Right renal pelvis (tissue), 4 donors: Measurements from ENCODE around the gene ZNF584. TPM values are rescaled to one million over a fixed set of nuclear protein-coding genes. Genes with fewer than 3 reads are reported as not detected.

Experiments used
- DNase-seq, 4 donors: peaks; one replicate each; pipeline ENCODE4 v3.0.0-alpha.2; 2013; ENCODE audit warnings: low read depth in 4 of 4, low spot score in 3 of 4, missing footprints in 1 of 4
- polyA plus RNA-seq, 4 donors: library from polyadenylated mRNA; unstranded; fragments of 120-200 nt; gene quantifications; one replicate each; pipeline ENCODE4 v1.2.1, GENCODE V29; 2013; ENCODE audit not compliant: insufficient read length in 4 of 4

ZNF584 gene
- polyA plus RNA-seq, 4 donors = 12.3 to 14.6 (median 13.6) TPM

DNA sequence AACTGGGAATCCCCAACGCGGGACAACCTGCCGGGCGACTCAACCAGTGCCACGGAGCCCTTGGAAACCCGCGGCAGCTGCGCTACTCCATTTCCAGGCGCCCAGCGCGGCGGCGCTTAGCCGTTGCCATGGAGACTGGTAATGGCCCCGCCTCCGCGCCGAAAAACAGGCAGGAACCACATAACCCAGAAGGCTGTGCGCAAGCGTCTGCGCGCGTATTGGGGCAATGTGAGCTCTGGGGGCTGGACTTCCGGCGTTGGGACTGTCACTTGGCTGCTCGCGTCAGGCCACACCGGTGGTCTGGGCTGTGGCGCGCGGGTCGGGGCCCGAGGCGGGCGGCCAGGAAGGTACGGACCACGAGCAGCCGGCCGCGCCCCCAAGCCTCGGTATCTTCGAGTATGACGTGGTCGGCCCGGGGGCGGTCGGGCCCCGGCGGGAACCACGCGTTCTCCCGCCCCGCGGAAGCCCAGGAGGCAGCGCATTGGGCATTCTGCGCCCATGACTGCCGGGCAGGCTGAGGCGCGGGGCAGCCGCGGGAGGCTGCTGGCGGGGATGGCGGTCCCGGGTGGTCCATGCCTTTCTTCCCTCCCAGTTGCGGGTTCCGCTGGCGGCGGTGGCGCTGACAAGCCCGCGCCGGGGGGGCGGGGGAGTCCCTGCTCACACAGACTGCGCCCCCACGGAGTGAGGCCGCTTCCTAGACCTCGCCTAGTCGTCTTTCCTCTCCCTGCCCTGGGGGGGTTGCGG lies 43.1 kb downstream of the ZNF584 start, which contains the start of gene ZNF324B:
ZNF324B (plus strand) TSS at position 265 of the 744 bp plus-strand sequence. CDS start 2,080 bp downstream, outside the sequence.
- DNase-seq = peak; percentile 90 to 95 (median 94)

GRCh38 chr19:58453743-58454142 lies 45.3 kb downstream of the ZNF584 start:
- DNase-seq = no peak

- DNase-seq = no peak
Observed at GRCh38 chr19:58455306-58455705, 46.9 kb downstream of the ZNF584 start.

DNA sequence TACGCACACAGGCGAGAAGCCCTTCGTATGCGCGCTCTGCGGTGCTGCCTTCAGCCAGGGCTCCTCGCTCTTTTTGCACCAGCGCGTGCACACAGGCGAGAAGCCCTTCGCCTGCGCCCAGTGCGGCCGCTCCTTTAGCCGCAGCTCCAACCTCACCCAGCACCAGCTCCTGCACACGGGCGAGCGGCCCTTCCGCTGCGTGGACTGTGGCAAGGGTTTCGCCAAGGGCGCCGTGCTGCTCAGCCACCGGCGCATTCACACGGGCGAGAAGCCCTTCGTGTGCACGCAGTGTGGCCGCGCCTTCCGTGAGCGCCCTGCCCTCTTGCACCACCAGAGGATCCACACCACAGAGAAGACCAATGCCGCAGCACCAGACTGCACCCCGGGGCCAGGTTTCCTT lies 47.7 kb downstream of the ZNF584 start:
- no peak for DNase-seq

DNA sequence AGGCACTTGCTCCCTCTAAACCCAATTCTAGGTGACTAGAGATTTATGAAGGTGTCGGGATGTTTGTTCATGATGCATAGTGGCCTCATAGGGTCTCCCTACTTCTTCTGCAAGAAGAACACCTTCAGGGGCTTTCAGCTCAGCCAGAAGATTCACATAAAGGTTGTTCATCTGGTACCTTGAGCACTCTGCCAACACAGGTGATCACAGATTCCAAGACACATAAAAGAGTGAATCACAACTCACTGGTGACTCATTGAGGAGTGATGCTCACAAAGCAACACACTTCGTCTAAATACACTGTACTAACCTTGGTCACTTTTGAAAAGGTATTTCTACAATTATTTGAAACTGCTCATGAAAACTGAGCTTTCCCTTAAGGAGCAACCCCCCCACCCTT lies 51.6 kb downstream of the ZNF584 start:
- DNase-seq = no peak

GRCh38 chr19:58466089-58466759 lies 57.8 kb downstream of the ZNF584 start:
- no peak for DNase-seq

GRCh38 chr19:58466760-58467589 lies 58.5 kb downstream of the ZNF584 start, which contains the start of gene ZNF324:
ZNF324 (plus strand) TSS chr19:58467080; CDS start chr19:58469186, 2,106 bp downstream.
- peak; percentile 94 to 97 (median 96) for DNase-seq

Other genes starting within 250 kb of the ZNF584 start
- gene ZNF274, start 225.6 kb upstream of the ZNF584 start, polyA plus RNA-seq = 10 to 100 TPM; 18.1 to 22.7 (median 19.1) TPM
- 10 to 100 TPM; 29.7 to 37.0 (median 33.2) TPM for gene ZNF544, start 179.7 kb upstream of the ZNF584 start, polyA plus RNA-seq
- 1 to 10 TPM; 6.4 to 7.5 (median 7.0) TPM for gene ZNF8, start 129.7 kb upstream of the ZNF584 start, polyA plus RNA-seq
- 10 to 100 TPM; 46.2 to 51.0 (median 49.4) TPM for gene ERVK3-1, start 103.3 kb upstream of the ZNF584 start, polyA plus RNA-seq
- 1 to 10 TPM; 3.4 to 3.8 (median 3.5) TPM for gene ZSCAN22, start 81.7 kb upstream of the ZNF584 start, polyA plus RNA-seq
- 1 to 10 TPM in 1 of 4 donors, under 1 TPM in 3; 0.39 to 2.7 (median 0.93) TPM for gene A1BG, start 55.2 kb upstream of the ZNF584 start, polyA plus RNA-seq
- gene ZNF497, start 45.9 kb upstream of the ZNF584 start, polyA plus RNA-seq = 1 to 10 TPM; 3.3 to 5.7 (median 3.9) TPM
- 1 to 10 TPM; 2.1 to 5.3 (median 2.8) TPM for gene ZNF837, start 27.6 kb upstream of the ZNF584 start, polyA plus RNA-seq
- gene RPS5, start 21.4 kb upstream of the ZNF584 start, polyA plus RNA-seq = 1,000 to 10,000 TPM in 1 of 4 donors, 100 to 1,000 TPM in 3; 816 to 1,178 (median 906) TPM
- gene RNF225, start 13.0 kb upstream of the ZNF584 start, polyA plus RNA-seq = under 1 TPM in 1 of 4 donors, not detected in 3; 0.10 TPM
- 10 to 100 TPM; 11.9 to 16.2 (median 15.2) TPM for gene ZNF132, start 31.5 kb downstream of the ZNF584 start, polyA plus RNA-seq
- gene ZNF324B, start 43.0 kb downstream of the ZNF584 start, polyA plus RNA-seq = 1 to 10 TPM; 4.7 to 6.2 (median 5.3) TPM
- 10 to 100 TPM in 2 of 4 donors, 1 to 10 TPM in 2; 8.6 to 11.4 (median 9.8) TPM for gene ZNF324, start 58.4 kb downstream of the ZNF584 start, polyA plus RNA-seq
- 10 to 100 TPM; 14.4 to 19.0 (median 15.5) TPM for gene ZNF446, start 67.7 kb downstream of the ZNF584 start, polyA plus RNA-seq
- gene SLC27A5, start 103.3 kb downstream of the ZNF584 start, polyA plus RNA-seq = 10 to 100 TPM in 2 of 4 donors, 1 to 10 TPM in 2; 8.6 to 12.3 (median 10.2) TPM
- gene ZBTB45, start 111.2 kb downstream of the ZNF584 start, polyA plus RNA-seq = 10 to 100 TPM in 3 of 4 donors, 1 to 10 TPM in 1; 9.4 to 16.7 (median 11.4) TPM
- 100 to 1,000 TPM; 677 to 796 (median 712) TPM for gene TRIM28, start 135.4 kb downstream of the ZNF584 start, polyA plus RNA-seq
- 100 to 1,000 TPM; 113 to 135 (median 118) TPM for gene CHMP2A, start 146.5 kb downstream of the ZNF584 start, polyA plus RNA-seq
- gene UBE2M, start 150.0 kb downstream of the ZNF584 start, polyA plus RNA-seq = 100 to 1,000 TPM in 2 of 4 donors, 10 to 100 TPM in 2; 86.2 to 101 (median 94.1) TPM
- 10 to 100 TPM; 28.3 to 37.3 (median 32.0) TPM for gene MZF1, start 164.7 kb downstream of the ZNF584 start, polyA plus RNA-seq